ENCODE data around the gene PPP4R3B.

PPP4R3B gene

GRCh38 chr2:55610954-55611743 lies 6.3 kb downstream of the PPP4R3B start:
- no peak for TF ChIP-seq CTCF (IDR thresholded peaks at IDR 0.05; ENCODE audit: control extremely low read depth, extremely low read depth, low read depth, missing control alignments)
- CTCF ChIA-PET = interaction anchor here (1.0 to 1.5 kb wide), 2 partner anchors 9 to 10 kb away, joined by 3 to 4 read pairs; no protein-coding TSS in a partner anchor
- POLR2A ChIA-PET = interaction anchor here (0.7 kb wide), 2 partner anchors 14 to 354 kb away, joined by 6 read pairs; no protein-coding TSS in a partner anchor
- DNase-seq (ENCODE audit: extremely low spot score) = no peak

GRCh38 chr2:55609938-55610578 lies 7.4 kb downstream of the PPP4R3B start:
- ChIA-PET POLR2A (no interaction called here), CTCF (interaction anchor here (0.7 to 1.9 kb wide), 4 partner anchors 8 to 13 kb away, joined by 3 to 8 read pairs (median 3); no protein-coding TSS in a partner anchor)
- no peak for DNase-seq (ENCODE audit: extremely low spot score)
- TF ChIP-seq CTCF (IDR thresholded peaks at IDR 0.05; ENCODE audit: control extremely low read depth, extremely low read depth, low read depth, missing control alignments) = no peak

GRCh38 chr2:55609193-55609794 lies 8.1 kb downstream of the PPP4R3B start:
- TF ChIP-seq CTCF (IDR thresholded peaks at IDR 0.05; ENCODE audit: control extremely low read depth, extremely low read depth, low read depth, missing control alignments) = no peak
- no peak for DNase-seq (ENCODE audit: extremely low spot score)
- ChIA-PET POLR2A (no interaction called here), CTCF (interaction anchor here (0.7 to 1.9 kb wide), 5 partner anchors 7 to 24 kb away, joined by 3 to 8 read pairs (median 4); no protein-coding TSS in a partner anchor)

GRCh38 chr2:55607717-55608116 lies 9.7 kb downstream of the PPP4R3B start:
- CTCF ChIA-PET = no interaction called here
- no peak for DNase-seq (ENCODE audit: extremely low spot score)
- TF ChIP-seq CTCF (IDR thresholded peaks at IDR 0.05; ENCODE audit: control extremely low read depth, extremely low read depth, low read depth, missing control alignments) = no peak
- POLR2A ChIA-PET = no interaction called here

GRCh38 chr2:55604027-55604565 lies 13.3 kb downstream of the PPP4R3B start:
- POLR2A ChIA-PET = no interaction called here
- no peak for TF ChIP-seq CTCF (IDR thresholded peaks at IDR 0.05; ENCODE audit: control extremely low read depth, extremely low read depth, low read depth, missing control alignments)
- CTCF ChIA-PET = interaction anchor here (0.8 to 1.5 kb wide), 3 partner anchors 9 to 17 kb away, joined by 3 read pairs; no protein-coding TSS in a partner anchor
- no peak for DNase-seq (ENCODE audit: extremely low spot score)

GRCh38 chr2:55601849-55602248 lies 15.6 kb downstream of the PPP4R3B start:
- ChIA-PET POLR2A (no interaction called here), CTCF (interaction anchor here (0.9 to 1.5 kb wide), 3 partner anchors 8 to 10 kb away, joined by 3 to 5 read pairs (median 4); no protein-coding TSS in a partner anchor)
- DNase-seq (ENCODE audit: extremely low spot score) = no peak
- TF ChIP-seq CTCF (IDR thresholded peaks at IDR 0.05; ENCODE audit: control extremely low read depth, extremely low read depth, low read depth, missing control alignments) = no peak

Data from GM10248 (cell line).